Thyroid gland (tissue), 4 donors: ENCODE results near the gene ADAMTSL3. TPM values are rescaled to one million over a fixed set of nuclear protein-coding genes. Genes with fewer than 3 reads are reported as not detected.

Experiments
- DNase-seq, 2 donors: peaks; one replicate each; pipeline ENCODE4 v3.0.0-alpha.2; 2019
- H3K27ac ChIP-seq, 3 donors: fragments of 200-600 bp; sonication (generic); 1 replicate in 2 of 3; 2 replicates in 1 of 3; pipeline ENCODE4 v1.5.1; 2016 to 2019; ENCODE audit warnings: mild to moderate bottlenecking in 1 of 3, moderate library complexity in 1 of 3
- H3K27me3 ChIP-seq: fragments of 200-600 bp; sonication (generic); one replicate; pipeline ENCODE4 v1.5.1; 2019
- H3K36me3 ChIP-seq, 2 donors: fragments of 200-600 bp; sonication (generic); one replicate each; pipeline ENCODE4 v1.5.1; 2016 to 2019
- H3K4me1 ChIP-seq, 2 donors: fragments of 200-600 bp; sonication (generic); one replicate each; pipeline ENCODE4 v1.5.1; 2017 to 2019
- H3K4me3 ChIP-seq, 3 donors: fragments of 200-600 bp; sonication (generic); replicated peaks in 1 of 3; 1 replicate in 2 of 3; 2 replicates in 1 of 3; pipeline ENCODE4 v1.5.1; 2016; ENCODE audit warnings: mild to moderate bottlenecking in 1 of 3
- H3K9me3 ChIP-seq: fragments of 200-600 bp; sonication (generic); one replicate; pipeline ENCODE4 v1.5.1; 2017
- CTCF ChIP-seq, 6 experiments: fragments of 200-600 bp in 3 of 6; fragments of 450-650 bp in 3 of 6; sonication (generic) in 3 of 6; IDR thresholded peaks; one replicate each; pipeline ENCODE4 v1.5.1; 2016 to 2019; ENCODE audit warnings: antibody characterized with exemption in 6 of 6, mild to moderate bottlenecking in 2 of 6, inconsistent platforms in 1 of 6, moderate library complexity in 1 of 6
- POLR2A ChIP-seq, 2 donors: fragments of 450-650 bp; IDR thresholded peaks; one replicate each; pipeline ENCODE4 v1.6.1; 2017; ENCODE audit warnings: antibody characterized with exemption in 2 of 2, mild to moderate bottlenecking in 2 of 2, moderate library complexity in 1 of 2
- WGBS, 2 donors: methylation state at CpG; one replicate each; pipeline ENCODE4 v1.1.5; 2017; 5-methylcytosine and 5-hydroxymethylcytosine counted together
- intact Hi-C: fragments of 100-400 bp; cut with DNase I; formaldehyde crosslinking; loops from one replicate; pipeline ENCODE4 v1.15.1; 2023
- total RNA-seq, 4 donors: library from RNA; depleted of rRNA; stranded (reverse); fragments of >200 nt; gene quantifications; one replicate each; pipeline ENCODE4 v1.2.3, GENCODE V29; 2016

The ADAMTSL3 gene
- total RNA-seq, 4 donors from 2014 or later, result 5.5 to 14.8 (median 6.5) TPM

GRCh38 chr15:83665480-83665879, 11.6 kb downstream of the ADAMTSL3 start:
- DNase-seq, result no peak
- no peak for TF ChIP-seq CTCF (IDR thresholded peaks at IDR 0.05)
- TF ChIP-seq POLR2A (IDR thresholded peaks at IDR 0.05), result no peak
- WGBS, 2 donors, result 62 to 63% methylated on average over 3 of the region's 3 CpGs
- H3K27ac ChIP-seq, result no peak overlapping the region
- no peak overlapping the region for H3K4me3 ChIP-seq
- H3K4me1 ChIP-seq, result no peaks in the 10 kb centered on the region
- no peaks in the 10 kb centered on the region for H3K27me3 ChIP-seq
- intact Hi-C loops, result no loop called here
- H3K36me3 ChIP-seq, result no peaks in the 10 kb centered on the region
- H3K9me3 ChIP-seq, result no peaks in the 10 kb centered on the region

- Histone ChIP-seq H3K27ac (no peak overlapping the region), H3K36me3 (no peaks in the 10 kb centered on the region), H3K4me1 (peaks cover 7 to 14% of the 10 kb centered on the region in 2 donors), H3K9me3 (no peaks in the 10 kb centered on the region), H3K27me3 (no peaks in the 10 kb centered on the region), H3K4me3 (no peak overlapping the region)
- TF ChIP-seq CTCF (IDR thresholded peaks at IDR 0.05) (no peak), POLR2A (IDR thresholded peaks at IDR 0.05) (no peak)
- intact Hi-C loops, result no loop called here
- WGBS, 2 donors, result 82 to 85% methylated on average over 1 of the region's 1 CpG
- DNase-seq, result no peak
These were observed 16.8 kb downstream of the ADAMTSL3 start for GRCh38 chr15:83670672-83671229.

- no peaks in the 10 kb centered on the region for H3K27me3 ChIP-seq
- H3K36me3 ChIP-seq, result no peaks in the 10 kb centered on the region
- intact Hi-C loops, result no loop called here
- peak in 1 of 2 donors; percentile 14 for DNase-seq
- no peaks in the 10 kb centered on the region for H3K9me3 ChIP-seq
- no peak overlapping the region for H3K4me3 ChIP-seq
- H3K27ac ChIP-seq, result no peak overlapping the region
- 43 to 56% methylated on average over 2 of the region's 2 CpGs for WGBS, 2 donors
- H3K4me1 ChIP-seq, result peaks cover 7 to 14% of the 10 kb centered on the region in 2 donors
- TF ChIP-seq POLR2A (IDR thresholded peaks at IDR 0.05) (no peak), CTCF (IDR thresholded peaks at IDR 0.05) (no peak)
These were observed 17.7 kb downstream of the ADAMTSL3 start for GRCh38 chr15:83671603-83672002.

- Histone ChIP-seq H3K27ac (no peak overlapping the region), H3K9me3 (no peaks in the 10 kb centered on the region), H3K36me3 (no peaks in the 10 kb centered on the region), H3K27me3 (no peaks in the 10 kb centered on the region), H3K4me3 (no peak overlapping the region), H3K4me1 (peaks cover 7 to 14% of the 10 kb centered on the region in 2 donors)
- intact Hi-C loops, result no loop called here
- 86 to 100% methylated on average over 1 of the region's 1 CpG for WGBS, 2 donors
- TF ChIP-seq POLR2A (IDR thresholded peaks at IDR 0.05), result no peak
- no peak for TF ChIP-seq CTCF (IDR thresholded peaks at IDR 0.05)
- DNase-seq, result no peak
These were observed 19.5 kb downstream of the ADAMTSL3 start for GRCh38 chr15:83673385-83673784.

GRCh38 chr15:83682476-83683088, 28.7 kb downstream of the ADAMTSL3 start:
- WGBS, 2 donors, result 62 to 68% methylated on average over 3 of the region's 3 CpGs
- no peaks in the 10 kb centered on the region for H3K36me3 ChIP-seq
- no peaks in the 10 kb centered on the region for H3K27me3 ChIP-seq
- H3K9me3 ChIP-seq, result no peaks in the 10 kb centered on the region
- H3K4me1 ChIP-seq, result no peaks in the 10 kb centered on the region
- TF ChIP-seq POLR2A (IDR thresholded peaks at IDR 0.05) (no peak), CTCF (IDR thresholded peaks at IDR 0.05) (no peak)
- intact Hi-C loops, result no loop called here
- no peak for DNase-seq
- no peak overlapping the region for H3K4me3 ChIP-seq
- no peak overlapping the region for H3K27ac ChIP-seq
